HEK293 (cell line): Measurements from ENCODE around the gene CTLA4.

Experiments used
- CTCF ChIP-seq: fragments of 450-650 bp; formaldehyde crosslinking; IDR thresholded peaks from 2 replicates; pipeline ENCODE4 v1.5.1; 2016; ENCODE audit warnings: missing biosample characterization, missing genetic modification characterization
- TRIM28 ChIP-seq: IDR thresholded peaks from 2 replicates; pipeline ENCODE4 v1.6.1; 2011; ENCODE audit warnings: low read length, control low read depth, borderline replicate concordance
- ZNF140 ChIP-seq: fragments of 450-650 bp; formaldehyde crosslinking; IDR thresholded peaks from 2 replicates; pipeline ENCODE4 v1.5.1; 2016; ENCODE audit warnings: missing biosample characterization, missing genetic modification characterization
- ZNF221 ChIP-seq: fragments of 450-650 bp; formaldehyde crosslinking; IDR thresholded peaks from 2 replicates; pipeline ENCODE4 v1.5.1; 2017; ENCODE audit warnings: missing biosample characterization, missing genetic modification characterization, borderline replicate concordance
- ZNF311 ChIP-seq: fragments of 450-650 bp; formaldehyde crosslinking; IDR thresholded peaks from 2 replicates; pipeline ENCODE4 v1.5.1; 2017; ENCODE audit warnings: missing biosample characterization, missing genetic modification characterization, borderline replicate concordance
- ZNF324 ChIP-seq: fragments of 450-650 bp; formaldehyde crosslinking; IDR thresholded peaks from 2 replicates; pipeline ENCODE4 v1.5.1; 2016; ENCODE audit warnings: missing biosample characterization, missing genetic modification characterization
- ZNF596 ChIP-seq: fragments of 450-650 bp; IDR thresholded peaks from 2 replicates; pipeline ENCODE4 v1.5.0; 2018; ENCODE audit warnings: missing biosample characterization, mild to moderate bottlenecking, missing genetic modification characterization, moderate library complexity

- TF ChIP-seq ZNF324 = no peak
- no peak for TF ChIP-seq ZNF311 (tag by site-specific recombination)
- no peak for TF ChIP-seq ZNF596 (tag by site-specific recombination)
- no peak for TF ChIP-seq TRIM28
- no peak for TF ChIP-seq ZNF140 (tag by site-specific recombination)
- no peak for TF ChIP-seq CTCF
- TF ChIP-seq ZNF221 = no peak
Observed at GRCh38 chr2:203908066-203908796, 40.7 kb downstream of the CTLA4 start.
